SK-N-SH (cell line): ENCODE measurements around the gene PCSK6. TPM values are rescaled to one million over a fixed set of nuclear protein-coding genes. Genes with fewer than 3 reads are reported as not detected.

Experiments used
- CTCF ChIA-PET: fragments of 300-600, 350-600 bp; formaldehyde crosslinking; extraction: SDS; loops from one replicate; lab custom pipeline; 2021; lab: Yijun Ruan, JAX
- POLR2A ChIA-PET: fragments of 350-600 bp; sonication (Branson Sonifier 250); formaldehyde crosslinking; extraction: SDS; loops from one replicate; lab custom pipeline; 2020; ENCODE audit warnings: antibody characterized with exemption, inconsistent platforms; lab: Yijun Ruan, JAX
- DNase-seq: peaks from one replicate; pipeline ENCODE4 v3.0.0; 2012
- H2AFZ ChIP-seq: fragments of 200-600 bp; sonication (generic); 2 replicates; pipeline ENCODE4 v1.8.1; 2016; ENCODE audit warnings: antibody characterized with exemption, mild to moderate bottlenecking, low read depth
- H3F3A ChIP-seq: fragments of 200-600 bp; sonication (generic); replicated peaks from 2 replicates; pipeline ENCODE3; 2016; ENCODE audit warnings: antibody characterized with exemption, mild to moderate bottlenecking; ENCODE audit not compliant: insufficient read depth
- H3K27ac ChIP-seq, 2 experiments: fragments of 200-500 bp in 1 of 2; fragments of 200-600 bp in 1 of 2; sonication (Bioruptor generic) in 1 of 2; sonication (generic), shearing (Covaris generic) in 1 of 2; 2 replicates each; pipeline versions ENCODE4 v1.5.1 to v1.6.1; 2014 to 2016; ENCODE audit warnings: low read depth in 2 of 2, inconsistent platforms in 1 of 2, low read length in 1 of 2, mild to moderate bottlenecking in 1 of 2, mixed read lengths in 1 of 2
- H3K27me3 ChIP-seq: fragments of 200-600 bp; sonication (generic), shearing (Covaris generic); 2 replicates; pipeline ENCODE4 v1.6.1; 2016; ENCODE audit warnings: mixed run types; ENCODE audit not compliant: insufficient read depth
- H3K36me3 ChIP-seq, 2 experiments: fragments of 200-500 bp in 1 of 2; fragments of 200-600 bp in 1 of 2; sonication (Bioruptor generic) in 1 of 2; sonication (generic) in 1 of 2; replicated peaks in 1 of 2; 2 replicates each; pipeline versions ENCODE3 to v1.5.1; 2014 to 2016; ENCODE audit warnings: low read length in 1 of 2, mild to moderate bottlenecking in 1 of 2; ENCODE audit not compliant: insufficient read depth in 2 of 2, control insufficient read depth in 1 of 2
- H3K4me1 ChIP-seq, 2 experiments: fragments of 200-500 bp in 1 of 2; fragments of 200-600 bp in 1 of 2; sonication (Bioruptor generic) in 1 of 2; sonication (generic), shearing (Covaris generic) in 1 of 2; 2 replicates each; pipeline versions ENCODE4 v1.5.1 to v1.6.1; 2014 to 2016; ENCODE audit warnings: low read depth in 1 of 2, low read length in 1 of 2, mixed run types in 1 of 2; ENCODE audit not compliant: insufficient read depth in 2 of 2, control insufficient read depth in 1 of 2
- H3K4me2 ChIP-seq: fragments of 200-600 bp; sonication (generic), shearing (Covaris generic); 2 replicates; pipeline ENCODE4 v1.6.1; 2017; ENCODE audit warnings: mixed run types
- H3K4me3 ChIP-seq, 2 experiments: fragments of 200-500 bp in 1 of 2; fragments of 200-600 bp in 1 of 2; sonication (Bioruptor generic) in 1 of 2; sonication (generic), shearing (Covaris generic) in 1 of 2; 2 replicates each; pipeline versions ENCODE4 v1.5.1 to v1.8.1; 2014 to 2016; ENCODE audit warnings: low read depth in 2 of 2, inconsistent platforms in 1 of 2, low read length in 1 of 2, mild to moderate bottlenecking in 1 of 2, mixed read lengths in 1 of 2, moderate library complexity in 1 of 2
- H3K79me2 ChIP-seq: fragments of 200-600 bp; sonication (generic); 2 replicates; pipeline ENCODE4 v1.8.1; 2017; ENCODE audit warnings: mild to moderate bottlenecking; ENCODE audit not compliant: insufficient read depth
- H3K9ac ChIP-seq: fragments of 200-600 bp; sonication (generic); 2 replicates; pipeline ENCODE4 v1.6.1; 2017; ENCODE audit warnings: mixed run types
- H3K9me2 ChIP-seq: fragments of 200-600 bp; sonication (generic); 2 replicates; pipeline ENCODE4 v1.6.1; 2017; ENCODE audit warnings: mixed run types
- H3K9me3 ChIP-seq: fragments of 200-600 bp; sonication (generic); 2 replicates; pipeline ENCODE4 v1.6.1; 2017; ENCODE audit warnings: mixed run types, mild to moderate bottlenecking, moderate library complexity
- H4K20me1 ChIP-seq: fragments of 200-600 bp; sonication (generic); 2 replicates; pipeline ENCODE4 v1.6.1; 2017; ENCODE audit warnings: mild to moderate bottlenecking, mixed run types; ENCODE audit not compliant: insufficient read depth
- EP300 ChIP-seq, 2 experiments: IDR thresholded peaks; 2 replicates each; pipeline versions ENCODE4 v1.4.0 to v1.6.1; 2012; ENCODE audit warnings: borderline replicate concordance in 1 of 2, low read depth in 1 of 2, low read length in 1 of 2
- RAD21 ChIP-seq: IDR thresholded peaks from 2 replicates; pipeline ENCODE4 v1.6.1; 2012; ENCODE audit warnings: mild to moderate bottlenecking, low read length
- REST ChIP-seq: IDR thresholded peaks from 2 replicates; pipeline ENCODE4 v1.6.1; 2012; ENCODE audit warnings: mild to moderate bottlenecking, low read depth, low read length, moderate library complexity
- TAF1 ChIP-seq: IDR thresholded peaks from 2 replicates; pipeline ENCODE4 v1.6.1; 2012; ENCODE audit warnings: low read depth, mild to moderate bottlenecking, low read length, moderate library complexity, borderline replicate concordance
- YY1 ChIP-seq: IDR thresholded peaks from 2 replicates; pipeline ENCODE4 v1.4.0; 2012; ENCODE audit warnings: low read depth, mild to moderate bottlenecking
- WGBS: methylation state at CpG from one replicate; pipeline ENCODE4 v1.1.6; 2017; ENCODE audit warnings: low lambda C conversion rate; 5-methylcytosine and 5-hydroxymethylcytosine counted together
- polyA plus RNA-seq, 3 experiments: library from polyadenylated mRNA; depleted of rRNA; stranded (reverse); fragments of >200 nt; gene quantifications; 2 replicates each; pipeline ENCODE4 v1.2.3, GENCODE V29; 2012

PCSK6 gene
- polyA plus RNA-seq, 1 of the 3 experiments (the other 2 are of a cell fraction), result 0.03 TPM

- peaks cover 4% of the 10 kb centered on the region; the same call in 1 of the 2 replicates for H3K9me3 ChIP-seq
- ChIA-PET CTCF (interaction anchor here (2.1 to 2.2 kb wide), 2 partner anchors 9 to 10 kb away, joined by 6 to 10 read pairs; no protein-coding TSS in a partner anchor), POLR2A (no interaction called here)
These were observed 22.2 kb upstream of the PCSK6 start for GRCh38 chr15:101511717-101512116.

GRCh38 chr15:101510212-101511197 is 21.0 kb upstream of the PCSK6 start:
- H3K79me2 ChIP-seq, result no peaks in the 10 kb centered on the region
- no peaks in the 10 kb centered on the region for H3K9me3 ChIP-seq
- H3K36me3 ChIP-seq, result no peaks in the 10 kb centered on the region
- no peaks in the 10 kb centered on the region for H3K27me3 ChIP-seq
- DNase-seq, result no peak
- ChIA-PET POLR2A (no interaction called here), CTCF (interaction anchor here (1.1 to 2.2 kb wide), 3 partner anchors 9 to 131 kb away, joined by 4 to 10 read pairs (median 6); no protein-coding TSS in a partner anchor)
- H3K9me2 ChIP-seq, result no peaks in the 10 kb centered on the region
- H3K4me1 ChIP-seq, result no peaks in the 10 kb centered on the region
- H3K9ac ChIP-seq, result no peak overlapping the region
- WGBS, result 44% methylated on average over 6 of the region's 8 CpGs
- no peak overlapping the region for H3K4me2 ChIP-seq
- H3K27ac ChIP-seq, result no peak overlapping the region
- no peaks in the 10 kb centered on the region for H3F3A ChIP-seq
- no peaks in the 10 kb centered on the region for H4K20me1 ChIP-seq
- no peak overlapping the region for H3K4me3 ChIP-seq
- TF ChIP-seq YY1, result no peak
- TF ChIP-seq REST, result no peak
- TF ChIP-seq EP300 (IDR thresholded peaks at IDR 0.05; ENCODE audit: borderline replicate concordance in 1 of 2, low read depth in 1 of 2, low read length in 1 of 2), result no peak
- no peak for TF ChIP-seq RAD21
- H2AFZ ChIP-seq, result no peak overlapping the region

More at GRCh38 chr15:101511717-101512116, 22.2 kb upstream of the PCSK6 start:
- no peaks in the 10 kb centered on the region for H3K36me3 ChIP-seq
- H3K9ac ChIP-seq, result no peak overlapping the region
- H3K27me3 ChIP-seq, result no peaks in the 10 kb centered on the region
- H2AFZ ChIP-seq, result no peak overlapping the region
- DNase-seq, result no peak
- H3F3A ChIP-seq, result no peaks in the 10 kb centered on the region
- H3K4me3 ChIP-seq, result no peak overlapping the region
- H3K4me1 ChIP-seq, result no peaks in the 10 kb centered on the region
- no peaks in the 10 kb centered on the region for H4K20me1 ChIP-seq
- no peaks in the 10 kb centered on the region for H3K9me2 ChIP-seq
- H3K27ac ChIP-seq, result no peak overlapping the region
- no peaks in the 10 kb centered on the region for H3K79me2 ChIP-seq
- H3K4me2 ChIP-seq, result no peak overlapping the region
- TF ChIP-seq TAF1, result no peak
